GM21447 (cell line): ENCODE measurements around the gene BCAS2.

ENCODE experiments used
- ATAC-seq: cut with Tn5 transposase; IDR thresholded peaks from one replicate; pipeline ENCODE4 v1.9.1; 2021; ENCODE audit not compliant: unreplicated experiment

Gene BCAS2

GRCh38 chr1:114559356-114559755 is 22.1 kb downstream of the BCAS2 start:
- no peak for ATAC-seq

GRCh38 chr1:114558544-114558943 is 22.9 kb downstream of the BCAS2 start:
- ATAC-seq: no peak

- no peak for ATAC-seq
Measured at GRCh38 chr1:114554577-114554976, 26.8 kb downstream of the BCAS2 start.

GRCh38 chr1:114552106-114552639 is 29.2 kb downstream of the BCAS2 start:
- ATAC-seq: no peak

GRCh38 chr1:114551400-114551799 is 30.0 kb downstream of the BCAS2 start:
- ATAC-seq: no peak

GRCh38 chr1:114550336-114550735 is 31.1 kb downstream of the BCAS2 start:
- ATAC-seq: no peak

GRCh38 chr1:114549137-114549536 is 32.3 kb downstream of the BCAS2 start:
- no peak for ATAC-seq

GRCh38 chr1:114547076-114547475 is 34.3 kb downstream of the BCAS2 start:
- no peak for ATAC-seq

- ATAC-seq: no peak
Measured at GRCh38 chr1:114545796-114546195, 35.6 kb downstream of the BCAS2 start.

GRCh38 chr1:114545315-114545714 is 36.1 kb downstream of the BCAS2 start:
- no peak for ATAC-seq

GRCh38 chr1:114540821-114541220 is 40.6 kb downstream of the BCAS2 start:
- no peak for ATAC-seq

- ATAC-seq: no peak
Measured at GRCh38 chr1:114540272-114540671, 41.1 kb downstream of the BCAS2 start.

GRCh38 chr1:114536043-114536442 is 45.4 kb downstream of the BCAS2 start:
- no peak for ATAC-seq

GRCh38 chr1:114535401-114535800 is 46.0 kb downstream of the BCAS2 start:
- no peak for ATAC-seq

GRCh38 chr1:114531094-114531493 is 50.3 kb downstream of the BCAS2 start:
- ATAC-seq: no peak

GRCh38 chr1:114530224-114530623 is 51.2 kb downstream of the BCAS2 start:
- ATAC-seq: no peak

GRCh38 chr1:114524944-114525343 is 56.5 kb downstream of the BCAS2 start:
- ATAC-seq: no peak

- no peak for ATAC-seq
Measured at GRCh38 chr1:114522264-114522575, 59.2 kb downstream of the BCAS2 start.

GRCh38 chr1:114521396-114522263 is 59.8 kb downstream of the BCAS2 start:
- no peak for ATAC-seq
